Mucosa of gallbladder (tissue), 1 donor: ENCODE data around the gene ERLIN1. TPM values are rescaled to one million over a fixed set of nuclear protein-coding genes. Genes with fewer than 3 reads are reported as not detected.

ENCODE experiments used
- DNase-seq: peaks from one replicate; pipeline ENCODE4 v3.0.0-alpha.2; 2020; ENCODE audit warnings: low spot score
- total RNA-seq: library from RNA; stranded (reverse); gene quantifications from one replicate; pipeline ENCODE4 v1.2.1, GENCODE V29; 2021
- donor health status: DM: no; HTN: no; CAD: no.

The ERLIN1 gene
- total RNA-seq, 1 donor from 2014 or later = 15.0 TPM

DNA sequence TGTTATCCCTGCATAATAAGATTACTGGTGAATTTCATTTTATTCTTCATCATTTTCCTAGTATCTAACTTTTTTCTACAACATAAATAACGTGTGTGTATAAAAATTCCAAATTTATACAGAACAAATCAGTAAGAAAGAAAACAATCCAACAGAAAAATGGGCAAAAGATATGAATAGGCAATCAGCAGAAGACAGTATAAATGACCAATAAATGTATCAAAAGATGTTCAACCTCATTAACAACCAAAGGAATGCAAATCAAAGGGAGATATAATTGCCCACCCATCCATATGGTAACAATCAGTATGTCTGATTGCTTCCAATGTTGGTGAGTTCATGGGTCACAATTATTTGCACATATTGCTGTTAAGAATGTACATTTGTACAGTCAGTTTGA, 13.5 kb downstream of the ERLIN1 start:
- no peak for DNase-seq

DNA sequence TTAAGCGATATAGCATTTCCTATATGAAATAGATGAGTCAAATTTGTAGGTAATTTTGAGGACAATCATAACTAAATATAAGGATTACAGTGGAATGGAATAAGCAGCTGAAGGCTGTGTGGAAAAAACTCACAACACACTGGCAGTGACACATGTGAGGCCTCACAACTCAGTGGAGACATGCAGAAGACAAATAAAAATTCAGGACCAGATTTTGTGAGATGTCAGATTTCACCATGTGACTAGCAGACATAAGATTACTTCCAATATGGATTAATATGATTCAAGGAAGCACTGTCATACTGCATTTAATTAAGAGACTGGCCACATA, 17.6 kb downstream of the ERLIN1 start:
- no peak for DNase-seq

DNA sequence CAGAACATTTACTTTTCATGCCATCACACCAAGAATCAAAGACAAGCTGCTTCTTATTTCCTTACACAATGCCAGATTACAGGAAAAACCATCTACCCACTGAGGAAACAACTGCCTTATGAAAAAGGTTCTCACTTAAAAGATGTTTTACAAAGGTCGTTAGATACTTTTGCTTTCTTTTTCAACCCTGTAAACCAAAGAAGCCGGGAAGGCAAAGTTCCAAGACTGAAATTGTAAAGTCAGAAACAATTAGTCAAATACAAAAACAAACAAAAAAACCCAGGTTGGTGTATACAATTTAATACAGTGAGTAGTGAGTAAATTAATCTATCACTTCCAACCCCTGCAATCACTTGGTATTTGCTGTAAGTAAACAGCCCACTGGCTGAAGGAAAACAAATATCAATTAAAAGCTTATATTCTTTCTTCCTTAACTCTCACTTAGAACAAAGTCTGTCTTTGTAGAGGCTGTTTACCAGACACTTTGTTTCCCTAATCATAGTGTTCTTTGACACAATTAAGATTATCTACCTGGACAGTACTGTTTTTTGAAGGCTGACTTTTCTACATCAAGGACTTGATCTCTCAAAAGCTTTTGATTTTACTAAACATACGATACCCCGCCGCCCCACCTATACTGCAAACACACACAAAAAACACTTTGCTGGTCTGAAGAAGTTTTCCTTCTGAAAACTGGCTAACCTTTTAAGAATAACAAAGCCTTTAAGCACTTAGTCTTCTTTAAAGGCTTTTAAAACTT, 18.1 kb downstream of the ERLIN1 start:
- no peak for DNase-seq

DNA sequence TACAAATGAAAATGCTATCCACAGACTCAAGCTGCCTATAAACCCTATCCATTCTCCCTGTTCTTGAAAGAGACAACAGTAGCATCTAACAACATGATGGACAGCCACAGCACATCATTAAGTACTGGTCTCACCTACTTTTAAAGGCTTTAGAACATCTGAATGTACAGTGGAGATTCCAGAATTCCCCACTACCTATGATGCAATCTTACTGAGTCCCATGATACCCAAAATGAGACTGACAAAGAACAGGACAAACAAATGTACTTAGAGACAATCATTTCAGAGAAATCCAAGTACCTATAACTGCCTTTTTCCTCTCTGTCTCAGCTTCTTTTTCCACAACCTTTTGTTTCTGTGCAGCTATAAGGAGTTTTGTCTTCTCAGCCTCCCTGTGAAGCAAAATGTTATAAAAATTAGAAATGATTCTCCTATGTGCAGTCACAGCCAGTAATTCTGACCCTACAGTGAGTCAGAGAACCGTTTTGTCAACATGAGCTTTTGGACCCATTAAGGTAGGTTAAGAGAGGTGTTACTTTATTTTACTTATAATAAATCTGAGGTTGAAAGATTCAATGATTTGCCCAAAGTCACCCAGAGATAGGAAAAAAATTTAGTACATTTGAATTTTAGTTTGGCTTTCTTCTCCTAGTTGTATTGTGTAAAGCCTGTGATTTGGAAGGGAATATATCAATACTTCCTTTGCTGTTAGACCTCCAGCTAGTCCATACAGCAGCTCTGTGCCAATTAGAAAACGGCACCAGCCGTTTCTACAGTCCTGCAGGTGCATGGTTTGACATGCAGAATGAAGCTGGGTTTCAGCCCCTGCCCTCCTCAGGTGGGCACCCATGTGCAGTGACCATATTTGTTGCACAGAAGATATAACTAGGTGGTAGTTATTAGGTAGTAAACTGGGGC, 21.9 kb downstream of the ERLIN1 start:
- no peak for DNase-seq

DNA sequence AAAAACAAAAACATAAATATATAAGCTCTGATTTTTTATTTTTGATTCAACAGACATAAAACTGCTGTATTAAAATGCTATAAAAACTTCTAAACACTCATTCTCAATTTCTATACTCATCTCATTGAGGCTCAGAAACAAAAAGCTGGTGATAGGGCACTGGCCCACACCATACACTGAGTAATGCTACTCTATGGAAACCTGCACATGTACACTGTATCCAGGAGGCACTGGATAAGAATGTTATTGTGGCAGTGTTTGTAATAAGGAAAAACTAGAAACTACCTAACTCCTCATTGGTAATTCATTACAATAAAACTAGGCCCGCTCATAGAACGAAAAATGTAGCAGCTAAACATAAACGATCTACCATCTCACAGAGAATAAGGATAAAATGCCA, 23.1 kb downstream of the ERLIN1 start:
- DNase-seq = no peak

DNA sequence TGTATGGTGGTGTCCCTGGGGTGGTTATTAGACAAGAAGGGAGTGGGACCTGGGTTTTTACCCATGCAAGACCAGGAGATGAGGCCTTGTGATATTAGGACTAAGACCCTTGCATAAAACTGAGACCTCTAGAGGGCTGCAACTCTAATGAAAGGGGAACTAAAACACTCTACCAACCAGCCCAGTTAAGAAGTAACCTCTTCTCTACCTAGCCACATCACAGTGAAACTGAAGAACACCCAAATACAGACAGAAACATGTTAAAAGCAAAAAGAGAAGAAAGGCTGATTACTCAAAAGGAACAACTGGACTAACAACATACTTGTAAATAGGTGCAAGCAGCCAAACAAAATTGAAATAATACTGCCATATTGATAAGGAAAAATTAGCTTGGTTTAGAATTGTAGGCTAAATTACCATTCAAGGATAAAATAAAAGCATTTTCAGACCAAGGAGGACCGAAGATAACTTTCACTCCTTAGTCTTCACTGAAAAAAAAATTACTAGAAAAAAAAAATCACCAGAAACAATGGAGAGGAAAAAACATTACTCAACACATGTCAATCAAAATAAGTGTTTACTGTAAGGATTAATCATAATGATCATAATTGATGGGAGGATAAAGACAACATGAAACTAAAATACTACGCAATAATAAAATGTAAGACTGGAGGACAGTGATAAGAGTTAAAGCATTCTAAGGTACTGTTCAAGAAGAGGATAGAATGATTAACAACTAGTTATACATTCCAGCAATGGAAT, 27.6 kb downstream of the ERLIN1 start:
- DNase-seq = no peak

DNA sequence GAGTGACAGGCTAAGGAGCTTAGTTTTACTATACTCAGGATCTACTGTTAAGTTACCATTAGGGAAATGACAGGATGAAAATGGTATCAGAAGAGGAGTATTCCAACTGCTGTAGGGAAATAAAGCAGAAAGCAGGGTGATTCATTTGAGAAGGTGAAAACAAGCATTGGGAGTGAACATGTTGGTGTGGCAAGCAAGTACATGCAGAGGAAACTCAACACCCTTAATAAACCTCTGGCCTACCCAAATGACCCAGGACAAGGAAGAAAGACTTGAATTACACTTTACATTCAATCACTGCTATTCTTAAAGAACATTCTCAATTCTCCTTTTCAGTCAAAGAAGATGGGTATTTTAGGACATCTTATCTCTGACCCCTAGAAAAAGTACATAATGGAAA, 28.7 kb downstream of the ERLIN1 start:
- DNase-seq = no peak

DNA sequence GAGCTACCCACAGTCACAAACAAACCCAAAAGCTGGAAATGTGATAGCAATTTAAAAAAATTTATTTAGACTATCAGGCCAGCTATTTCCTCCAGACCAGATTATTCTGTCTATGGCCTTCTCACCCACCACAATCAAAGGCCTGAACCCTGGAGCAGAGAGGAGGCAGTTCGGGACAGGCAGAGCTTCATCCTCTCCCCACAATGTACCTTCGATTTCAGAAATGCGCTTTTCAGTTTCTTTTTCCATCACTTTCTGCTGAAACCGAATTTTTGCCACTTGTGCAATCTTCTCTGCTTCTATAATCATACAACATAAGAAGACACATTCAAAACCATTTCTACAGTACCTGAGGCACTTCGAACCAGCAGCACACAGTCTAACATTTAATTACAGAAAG, 29.9 kb downstream of the ERLIN1 start:
- no peak for DNase-seq

DNA sequence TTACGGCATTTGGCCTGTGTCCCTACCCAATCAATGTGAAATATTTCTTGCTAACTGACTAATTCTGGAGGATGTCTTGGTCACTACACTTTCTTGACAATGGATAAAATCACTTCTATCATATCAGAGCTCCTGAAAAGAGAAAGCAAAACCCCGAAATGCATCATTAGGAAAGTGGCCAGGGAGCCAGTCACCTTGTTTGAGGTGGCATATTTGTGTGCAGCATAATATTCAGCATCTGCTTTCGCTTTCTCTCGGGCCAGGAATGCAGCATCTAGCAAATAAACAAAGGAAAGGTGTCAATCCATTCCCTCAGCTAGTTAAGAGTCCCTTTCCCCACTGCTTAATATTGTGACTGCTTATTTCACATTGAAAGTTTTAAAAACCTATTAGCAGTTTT, 31.2 kb downstream of the ERLIN1 start:
- DNase-seq = no peak

DNA sequence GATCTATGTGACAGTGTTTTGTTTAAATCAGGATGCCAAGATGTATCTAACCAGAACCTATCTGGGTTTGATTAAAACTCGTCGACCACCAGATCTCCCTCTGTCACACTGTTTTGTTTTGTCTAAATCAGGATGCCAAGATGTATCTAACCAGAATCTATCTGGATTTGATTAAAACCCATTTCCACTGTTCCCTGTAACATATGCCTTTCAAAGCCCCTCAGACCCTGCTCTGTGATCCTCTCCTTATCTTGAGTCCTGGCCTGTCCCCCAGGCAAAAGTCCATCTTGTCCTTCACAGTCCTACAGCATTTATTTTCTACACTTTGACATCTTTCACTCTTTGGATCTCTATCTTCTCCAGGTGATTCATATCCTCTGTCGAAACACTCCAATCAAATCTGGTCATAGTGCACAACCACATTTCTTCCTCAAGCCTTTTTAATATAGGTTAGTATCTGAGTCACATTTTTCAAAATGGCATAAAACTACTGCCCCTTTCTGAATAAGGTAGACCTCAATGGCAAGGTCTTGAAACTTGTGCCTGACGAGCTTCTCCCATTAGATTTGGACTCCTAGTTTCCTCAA, 32.5 kb downstream of the ERLIN1 start:
- DNase-seq = no peak

DNA sequence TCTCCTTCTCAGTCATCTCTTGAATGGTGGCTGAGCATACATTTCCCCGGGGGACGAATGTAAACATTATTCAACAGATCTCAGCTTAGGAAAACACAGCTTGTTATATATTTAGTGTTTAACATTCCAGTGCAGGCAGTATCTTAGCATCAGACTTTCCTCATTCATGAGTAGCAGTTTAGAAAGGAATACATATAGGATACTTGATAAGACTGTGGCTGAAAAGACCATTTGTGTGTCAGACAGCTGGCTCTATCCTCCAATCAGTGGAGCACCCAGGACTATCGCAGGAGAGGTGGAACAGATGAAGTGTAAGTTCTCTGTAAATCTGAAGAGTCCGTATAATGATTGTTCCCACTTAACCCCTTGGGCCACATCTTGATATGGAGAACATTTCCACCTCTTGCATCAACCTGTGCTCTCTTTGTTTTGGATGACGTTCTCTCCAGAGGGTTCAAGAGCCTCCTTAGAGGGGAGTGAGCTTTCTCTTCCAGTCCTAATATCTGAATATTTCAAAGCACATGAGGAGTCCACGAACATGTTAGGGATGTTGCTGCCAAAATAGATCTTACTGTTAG, 34.0 kb downstream of the ERLIN1 start:
- DNase-seq = no peak

DNA sequence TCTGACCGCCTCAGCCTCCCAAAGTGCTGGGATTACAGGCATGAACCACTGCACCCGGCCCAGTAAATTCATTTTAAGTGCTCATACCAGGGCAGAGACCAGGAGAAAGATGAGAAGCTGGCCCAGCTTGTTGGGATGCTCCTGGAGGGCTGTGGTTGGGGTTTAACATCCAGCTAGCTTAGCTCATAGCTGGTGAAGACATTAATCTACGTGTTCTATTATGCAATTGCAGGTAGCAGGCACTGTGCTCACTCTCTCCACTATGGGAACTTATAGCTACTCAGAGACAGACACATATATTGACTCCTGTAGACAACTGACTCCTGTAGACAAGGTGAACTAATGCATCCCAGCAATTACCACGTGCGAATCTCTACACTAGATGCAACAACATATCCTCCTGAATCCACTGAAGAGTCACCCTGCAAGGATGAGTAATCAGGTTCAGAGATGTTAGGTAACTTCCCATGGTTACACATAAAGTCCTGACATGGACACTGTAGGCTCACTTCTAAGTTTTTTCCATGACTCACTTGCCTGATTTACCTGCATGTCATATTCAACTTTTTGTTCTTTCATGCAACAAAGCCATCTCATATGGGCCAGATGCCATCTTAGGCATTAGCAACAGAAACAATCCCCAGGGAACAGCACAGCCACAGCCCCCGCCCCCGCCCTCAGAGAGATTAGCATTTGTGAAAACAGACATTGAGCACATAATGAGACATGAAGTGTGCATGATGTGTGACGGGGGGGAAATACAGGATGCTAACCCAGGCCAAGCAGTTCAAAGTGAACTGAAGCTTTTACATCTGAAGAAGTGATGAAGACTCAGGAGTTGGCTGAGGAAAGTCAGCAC, 37.2 kb downstream of the ERLIN1 start:
- no peak for DNase-seq

DNA sequence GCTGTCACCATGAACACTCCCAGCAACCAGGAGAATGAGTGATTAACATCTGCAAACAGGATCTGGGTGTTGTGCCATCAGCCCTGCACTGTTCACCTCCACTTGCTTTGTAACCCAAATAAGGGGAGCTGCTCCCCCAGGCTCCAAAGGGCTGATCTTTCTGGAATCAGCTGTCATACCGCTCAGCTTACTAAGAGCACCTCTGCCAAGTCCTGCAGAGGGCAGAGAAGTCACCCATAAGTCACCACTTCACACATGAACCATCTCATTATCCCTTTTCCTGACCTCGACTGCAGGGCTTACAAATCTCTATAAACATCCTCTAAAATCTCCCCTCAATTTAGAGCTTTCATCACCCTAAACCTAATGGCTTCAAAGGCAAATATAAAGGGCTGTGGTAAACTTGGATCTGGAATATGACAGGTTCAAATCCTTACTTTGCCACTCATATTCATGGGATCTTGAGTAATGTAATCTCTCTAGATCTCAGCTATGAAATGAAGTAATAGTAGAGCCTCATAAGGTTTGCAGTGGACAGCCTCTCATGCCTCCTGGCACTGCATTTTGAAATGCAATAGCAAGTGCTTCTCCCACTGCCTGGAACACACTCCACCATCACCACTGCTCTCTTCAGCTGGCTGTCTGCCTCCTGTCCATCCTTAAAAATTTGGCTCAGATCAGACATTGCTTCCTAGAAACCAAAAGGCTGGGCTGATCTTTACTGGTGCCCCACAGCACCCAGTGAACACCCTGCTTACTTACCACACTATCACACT, 38.8 kb downstream of the ERLIN1 start:
- DNase-seq = no peak

DNA sequence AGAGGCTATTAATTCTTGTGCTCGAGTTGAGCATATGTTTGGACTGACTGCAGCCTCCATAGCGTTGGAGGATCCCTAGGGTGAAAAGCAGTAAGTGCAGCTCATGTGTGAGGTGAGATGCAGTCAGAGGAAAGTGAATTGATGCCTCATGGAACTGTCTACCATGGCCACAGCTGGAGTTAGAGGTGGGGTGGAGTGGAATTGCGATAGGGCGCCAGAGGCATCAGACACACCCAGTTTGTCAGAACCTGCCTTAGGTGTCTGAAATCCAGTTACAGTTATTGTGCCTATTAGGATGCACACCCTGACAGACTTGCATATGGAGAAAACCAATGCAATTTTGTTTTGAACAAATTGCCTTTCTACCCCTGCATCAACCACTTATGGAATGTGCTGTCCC, 39.4 kb downstream of the ERLIN1 start:
- DNase-seq = no peak

DNA sequence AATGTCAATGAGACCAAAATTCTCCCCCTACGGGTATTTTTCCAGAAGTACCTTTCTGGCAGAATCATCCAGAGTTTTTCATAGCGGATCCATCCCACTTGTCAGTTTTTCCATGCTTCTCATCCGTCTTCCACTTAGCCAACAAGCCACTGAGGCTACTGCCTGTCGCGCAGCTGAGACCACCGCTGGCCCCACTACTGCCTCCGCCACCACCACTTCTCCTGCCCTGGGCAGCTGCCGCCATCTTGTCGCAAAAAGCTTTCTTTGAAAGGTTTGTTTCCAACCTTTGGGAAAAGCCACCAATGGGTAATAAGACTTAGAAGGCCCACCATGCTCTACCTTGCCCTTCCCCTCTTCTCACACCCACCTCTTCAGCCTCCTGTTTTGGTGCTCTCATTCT, 42.1 kb downstream of the ERLIN1 start:
- no peak for DNase-seq

DNA sequence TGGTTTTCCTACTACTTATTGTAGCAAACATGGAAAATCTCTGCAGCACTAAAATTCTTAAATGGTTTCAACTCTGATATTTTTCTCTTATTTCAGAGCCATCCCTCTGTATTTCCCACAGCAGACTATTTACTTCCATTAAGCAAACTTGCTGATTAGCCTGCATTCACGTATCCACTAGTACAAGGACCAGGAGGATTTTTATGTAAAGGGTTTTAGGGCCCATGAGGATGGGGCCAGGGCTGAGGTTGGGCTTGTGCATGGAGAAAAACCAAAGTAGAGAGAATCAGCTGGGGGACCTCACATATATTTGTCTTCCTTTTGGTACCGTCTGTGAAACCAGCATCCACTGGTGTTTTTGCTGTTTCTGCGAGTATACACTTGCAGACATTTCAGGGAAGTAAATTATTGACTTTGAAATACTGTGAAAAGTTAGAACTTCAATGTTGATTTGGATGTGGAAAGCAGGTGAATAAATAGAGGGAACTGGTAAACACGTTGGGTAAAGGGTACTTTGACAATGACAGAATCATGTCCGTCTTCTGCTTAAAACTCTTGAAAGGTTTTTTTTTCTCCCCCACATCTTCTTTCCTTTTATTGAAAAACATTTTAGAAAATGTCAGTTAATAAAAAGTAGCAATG, 44.3 kb downstream of the ERLIN1 start:
- no peak for DNase-seq

DNA sequence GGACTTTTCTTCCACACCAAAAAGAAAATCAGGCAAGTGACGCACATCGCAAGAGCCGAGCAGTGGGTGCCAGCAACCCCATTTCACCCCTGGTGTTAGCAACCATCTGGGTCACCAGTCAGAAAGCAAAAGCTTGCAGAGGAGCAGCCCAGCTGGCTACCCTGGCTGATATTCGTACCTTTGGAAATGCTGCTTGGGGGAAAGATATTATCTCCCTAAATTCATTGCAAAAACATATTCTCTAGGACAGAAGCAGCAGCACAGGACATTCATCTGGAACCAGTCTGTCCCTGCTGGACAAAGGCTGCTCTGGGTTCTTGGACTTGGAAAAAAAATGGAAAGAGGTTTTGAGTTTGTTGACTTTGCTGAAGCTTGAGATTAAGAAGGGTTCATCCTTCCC, 45.8 kb downstream of the ERLIN1 start:
- DNase-seq = no peak

DNA sequence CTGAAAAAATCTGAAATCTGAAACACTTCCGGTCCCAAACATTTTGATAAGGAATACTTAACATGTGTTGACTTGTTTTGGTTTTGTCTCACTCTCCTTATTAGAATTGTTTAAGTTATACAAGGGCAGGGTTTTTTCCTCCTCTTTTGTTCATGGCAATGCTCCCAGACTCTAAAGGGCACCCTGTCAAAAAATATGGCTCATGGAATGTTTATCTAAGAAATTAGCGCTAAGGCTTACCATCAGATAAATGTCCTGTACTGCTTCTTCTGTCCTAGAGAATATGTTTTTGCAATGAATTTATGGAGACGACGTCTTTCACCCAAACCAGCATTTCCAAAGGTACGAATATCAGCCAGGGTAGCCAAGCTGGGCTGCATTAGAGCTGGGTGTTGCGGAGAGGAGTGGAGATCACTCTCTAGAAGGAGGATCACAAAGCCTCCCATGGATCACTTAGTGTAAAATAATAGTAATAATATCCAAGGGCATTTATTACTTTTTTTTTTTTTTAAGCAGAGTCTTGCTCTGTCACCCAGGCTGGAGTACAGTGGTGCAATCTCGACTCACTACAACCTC, 46.8 kb downstream of the ERLIN1 start:
- DNase-seq = no peak

DNA sequence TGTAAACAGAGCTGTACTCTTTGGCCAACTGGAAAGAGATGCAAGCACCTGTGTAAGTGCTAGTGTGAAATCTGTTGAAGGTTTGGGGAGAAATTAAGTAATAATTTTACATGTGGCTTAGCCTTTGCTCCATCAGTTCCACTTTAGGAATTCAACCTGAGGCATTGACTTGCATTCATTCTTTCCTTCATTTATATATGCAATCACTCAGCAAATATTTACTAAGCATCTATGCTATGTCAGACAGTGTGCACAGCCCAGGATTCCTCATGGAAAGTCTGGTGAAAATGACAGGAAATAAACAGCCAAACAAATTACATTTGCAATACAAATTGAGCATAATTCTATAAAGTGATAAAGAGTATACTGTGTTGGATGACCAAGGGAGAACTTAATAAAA, 50.3 kb downstream of the ERLIN1 start:
- DNase-seq = no peak
